Activated naive CD8-positive, alpha-beta T cell (primary cell): ENCODE data around the gene PIN1.
A peak's percentile ranks its signal among the peaks of the same experiment; 100 is the strongest.

Experiments
- H3K27ac Mint-ChIP-seq: one replicate; pipeline ENCODE4 v1.8.0; 2021; ENCODE audit warnings: mixed read lengths
- H3K27me3 Mint-ChIP-seq: one replicate; pipeline ENCODE4 v1.8.0; 2021; ENCODE audit warnings: mixed read lengths
- H3K36me3 Mint-ChIP-seq: one replicate; pipeline ENCODE4 v1.8.0; 2021; ENCODE audit warnings: mixed read lengths
- H3K4me1 Mint-ChIP-seq: one replicate; pipeline ENCODE4 v1.8.0; 2021; ENCODE audit warnings: low read depth, mixed read lengths
- H3K4me3 Mint-ChIP-seq: one replicate; pipeline ENCODE4 v1.8.0; 2021; ENCODE audit warnings: mild to moderate bottlenecking, mixed read lengths
- H3K9me3 Mint-ChIP-seq: one replicate; pipeline ENCODE4 v1.8.0; 2021; ENCODE audit warnings: low read depth, mixed read lengths

PIN1 gene

GRCh38 chr19:9857920-9858746 is 23.0 kb downstream of the PIN1 start:
- H3K27me3 Mint-ChIP-seq: no peaks in the 10 kb centered on the region
- H3K4me3 Mint-ChIP-seq: peak overlapping the region; percentile 87
- no peaks in the 10 kb centered on the region for H3K9me3 Mint-ChIP-seq
- peak overlapping the region; percentile 93 for H3K27ac Mint-ChIP-seq
- H3K36me3 Mint-ChIP-seq: peaks cover 3% of the 10 kb centered on the region
- peaks cover 82% of the 10 kb centered on the region for H3K4me1 Mint-ChIP-seq

DNA sequence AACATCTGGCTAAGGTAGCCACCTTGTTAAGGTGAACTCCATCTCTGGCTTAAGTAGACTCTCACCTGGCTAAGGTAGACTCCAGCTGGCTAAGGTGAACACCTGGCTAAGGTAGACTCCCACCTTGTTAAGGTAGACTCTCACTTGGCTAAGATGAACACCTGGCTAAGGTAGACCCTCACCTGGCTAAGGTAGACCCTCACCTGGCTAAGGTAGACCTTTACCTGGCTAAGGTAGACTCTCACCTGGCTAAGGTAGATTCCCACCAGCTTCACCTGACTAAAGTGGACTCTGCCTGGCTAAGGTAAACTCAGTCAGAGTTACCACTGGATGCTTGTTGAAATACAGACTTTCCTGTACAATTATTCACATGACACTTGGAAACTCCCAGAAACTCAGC is 23.6 kb downstream of the PIN1 start:
- H3K27me3 Mint-ChIP-seq: no peaks in the 10 kb centered on the region
- peak overlapping the region; percentile 87 for H3K4me3 Mint-ChIP-seq
- H3K4me1 Mint-ChIP-seq: peaks cover 83% of the 10 kb centered on the region
- H3K27ac Mint-ChIP-seq: no peak overlapping the region
- H3K9me3 Mint-ChIP-seq: no peaks in the 10 kb centered on the region
- H3K36me3 Mint-ChIP-seq: peaks cover 2% of the 10 kb centered on the region

- Mint-ChIP-seq H3K4me3 (no peak overlapping the region), H3K36me3 (no peaks in the 10 kb centered on the region), H3K27me3 (no peaks in the 10 kb centered on the region), H3K9me3 (no peaks in the 10 kb centered on the region), H3K4me1 (peaks cover 89% of the 10 kb centered on the region), H3K27ac (no peak overlapping the region)
Measured at GRCh38 chr19:9860407-9860806, 25.3 kb downstream of the PIN1 start.

DNA sequence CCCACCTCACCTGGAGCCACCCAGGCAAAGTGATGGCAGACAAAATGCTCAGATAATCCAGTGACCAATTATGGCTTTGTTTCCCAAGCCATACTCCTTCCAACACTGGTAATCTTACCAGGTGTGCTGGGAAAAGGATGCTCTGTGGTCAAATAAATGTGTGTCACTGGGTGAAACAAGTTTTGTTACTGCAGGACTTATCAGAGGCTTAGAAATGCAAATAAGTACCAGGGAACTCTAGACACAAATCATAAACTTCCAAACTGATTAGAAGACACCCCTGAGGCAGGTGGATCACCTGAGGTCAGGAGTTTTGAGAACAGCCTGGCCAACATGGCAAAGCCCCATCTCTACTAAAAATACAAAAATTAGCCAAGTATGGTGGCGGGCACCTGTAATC is 26.4 kb downstream of the PIN1 start:
- Mint-ChIP-seq H3K4me3 (no peak overlapping the region), H3K36me3 (no peaks in the 10 kb centered on the region), H3K27me3 (no peaks in the 10 kb centered on the region), H3K4me1 (peaks cover 91% of the 10 kb centered on the region), H3K27ac (no peak overlapping the region), H3K9me3 (no peaks in the 10 kb centered on the region)

GRCh38 chr19:9862938-9863337 is 27.8 kb downstream of the PIN1 start:
- Mint-ChIP-seq H3K4me1 (peaks cover 84% of the 10 kb centered on the region), H3K27ac (peak overlapping the region; percentile 88), H3K4me3 (peak overlapping the region; percentile 76), H3K27me3 (no peaks in the 10 kb centered on the region), H3K36me3 (no peaks in the 10 kb centered on the region), H3K9me3 (no peaks in the 10 kb centered on the region)

DNA sequence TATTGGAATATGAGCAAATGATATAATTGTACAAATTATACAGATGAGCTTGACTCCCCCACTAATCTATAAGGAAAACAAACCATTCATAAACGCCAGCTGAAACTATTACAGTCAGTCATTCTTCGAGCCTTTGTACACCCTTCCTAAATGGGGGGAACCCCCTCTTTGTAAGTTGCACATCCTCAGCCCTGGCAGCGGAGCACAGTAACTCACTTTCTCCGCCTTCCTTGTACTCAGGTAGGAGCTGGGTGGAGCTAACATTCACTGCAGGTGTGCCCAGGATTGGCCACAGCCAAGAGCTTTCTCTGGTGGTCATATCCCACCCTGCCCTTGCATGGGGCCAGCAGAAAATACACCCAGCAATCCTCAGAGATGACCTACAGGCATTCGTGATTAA is 28.6 kb downstream of the PIN1 start:
- Mint-ChIP-seq H3K27me3 (no peaks in the 10 kb centered on the region), H3K4me1 (peaks cover 76% of the 10 kb centered on the region), H3K4me3 (peak overlapping the region; percentile 76), H3K36me3 (no peaks in the 10 kb centered on the region), H3K27ac (peak overlapping the region; percentile 88), H3K9me3 (no peaks in the 10 kb centered on the region)

DNA sequence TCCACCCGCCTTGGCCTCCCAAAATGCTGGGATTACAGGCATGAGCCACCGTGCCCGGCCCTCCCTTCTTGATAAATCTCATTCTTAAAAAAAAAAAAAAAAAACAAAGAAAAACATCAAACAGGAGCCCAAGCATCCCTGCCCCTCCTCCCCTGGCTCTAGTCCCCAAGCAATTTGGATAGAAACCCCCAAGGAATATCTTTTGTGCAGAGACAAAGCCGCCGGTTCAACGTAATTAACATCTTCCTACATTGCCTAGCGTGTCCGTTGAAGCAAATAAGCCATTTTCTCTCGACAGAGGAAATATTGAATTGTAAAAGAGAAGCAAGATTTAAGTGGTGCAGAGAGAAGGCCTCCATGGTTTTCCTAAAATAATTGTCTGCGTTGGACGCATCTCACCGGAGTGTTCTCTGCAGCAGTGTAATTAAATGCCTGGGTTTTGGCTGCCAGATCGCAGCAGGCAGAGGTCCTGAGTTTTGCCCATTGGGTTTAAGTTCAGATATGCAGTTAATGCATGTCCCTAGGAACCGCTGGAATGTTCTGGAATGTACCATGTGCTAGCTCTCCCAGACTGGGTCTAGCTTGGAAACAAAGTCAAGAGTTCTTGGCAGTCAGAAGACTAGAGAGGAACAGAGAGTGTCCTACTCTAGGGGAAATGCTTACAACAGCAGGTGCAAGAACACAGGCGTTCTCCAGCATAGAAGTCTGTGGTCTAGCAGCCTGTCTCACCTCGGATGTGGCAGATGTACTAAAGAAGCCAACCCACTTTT is 30.8 kb downstream of the PIN1 start:
- H3K9me3 Mint-ChIP-seq: no peaks in the 10 kb centered on the region
- no peaks in the 10 kb centered on the region for H3K27me3 Mint-ChIP-seq
- peaks cover 58% of the 10 kb centered on the region for H3K4me1 Mint-ChIP-seq
- H3K36me3 Mint-ChIP-seq: no peaks in the 10 kb centered on the region
- H3K4me3 Mint-ChIP-seq: peak overlapping the region; percentile 35
- H3K27ac Mint-ChIP-seq: peak overlapping the region; percentile 58

GRCh38 chr19:9868983-9869617 is 34.0 kb downstream of the PIN1 start:
- Mint-ChIP-seq H3K4me1 (peaks cover 28% of the 10 kb centered on the region), H3K27me3 (no peaks in the 10 kb centered on the region), H3K36me3 (no peaks in the 10 kb centered on the region), H3K9me3 (no peaks in the 10 kb centered on the region), H3K27ac (no peak overlapping the region), H3K4me3 (no peak overlapping the region)

DNA sequence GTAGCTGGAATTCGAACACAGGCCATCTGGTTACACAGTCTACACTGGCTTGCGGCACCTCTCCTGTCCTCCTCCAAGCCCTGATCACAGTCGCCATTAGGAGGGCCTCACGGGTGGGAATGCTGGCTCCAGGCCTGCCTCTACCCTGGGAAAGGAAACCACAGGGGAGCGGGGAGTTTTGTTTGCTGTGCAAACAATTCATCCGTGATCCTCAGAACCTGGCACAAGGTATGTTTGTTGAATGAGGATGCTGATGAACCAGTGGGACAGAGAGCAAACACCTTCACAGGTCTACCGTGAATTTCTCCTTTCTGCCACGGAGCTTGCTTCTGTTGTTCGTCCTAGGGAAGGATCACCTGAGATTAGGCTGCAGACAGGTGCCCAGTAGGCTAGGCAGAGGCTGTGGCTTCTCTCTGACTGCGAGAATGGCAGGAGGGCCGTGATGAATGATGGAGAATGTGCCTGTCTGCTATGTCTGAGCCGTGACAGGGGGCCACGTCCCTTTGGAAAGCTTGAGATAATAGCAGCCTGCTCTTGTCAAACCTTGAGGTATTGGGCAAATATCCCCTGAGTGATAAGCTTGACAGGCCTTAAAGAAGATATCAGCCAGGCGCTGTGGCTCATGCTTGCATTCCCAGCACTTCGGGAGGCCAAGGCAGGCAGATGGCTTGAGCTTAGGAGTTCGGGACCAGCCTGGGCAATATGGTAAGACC is 36.7 kb downstream of the PIN1 start:
- no peaks in the 10 kb centered on the region for H3K36me3 Mint-ChIP-seq
- no peak overlapping the region for H3K4me3 Mint-ChIP-seq
- H3K27ac Mint-ChIP-seq: no peak overlapping the region
- H3K9me3 Mint-ChIP-seq: no peaks in the 10 kb centered on the region
- H3K4me1 Mint-ChIP-seq: peaks cover 5% of the 10 kb centered on the region
- H3K27me3 Mint-ChIP-seq: no peaks in the 10 kb centered on the region

DNA sequence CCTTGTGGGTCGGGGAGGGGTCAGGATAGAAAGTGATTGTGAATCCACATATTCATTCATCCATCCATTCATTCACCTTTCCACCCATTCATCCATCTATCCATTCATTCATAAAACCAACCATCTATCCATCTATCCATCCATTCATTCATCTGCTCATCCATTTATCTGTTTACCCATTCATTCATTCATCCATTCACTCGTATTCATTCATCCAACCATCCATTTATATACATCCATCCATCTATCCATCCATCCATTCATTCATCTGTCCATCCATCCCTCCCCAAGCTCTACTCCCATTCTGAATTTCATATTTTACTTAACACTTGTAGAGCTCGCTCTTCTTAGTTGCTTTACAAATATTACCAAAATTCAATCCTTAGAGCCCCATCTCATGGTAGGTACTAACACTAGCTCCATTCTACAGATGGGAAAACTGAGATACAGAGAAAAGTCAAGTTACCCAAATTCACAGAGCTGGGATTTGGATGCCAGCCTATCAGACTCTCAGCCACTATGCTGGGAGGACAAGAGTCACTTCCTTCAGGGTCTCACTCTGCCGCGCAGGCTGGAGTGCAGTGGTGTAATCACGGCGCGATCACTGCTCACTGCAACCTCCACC is 37.6 kb downstream of the PIN1 start:
- H3K27ac Mint-ChIP-seq: no peak overlapping the region
- H3K4me1 Mint-ChIP-seq: no peaks in the 10 kb centered on the region
- H3K9me3 Mint-ChIP-seq: no peaks in the 10 kb centered on the region
- H3K4me3 Mint-ChIP-seq: no peak overlapping the region
- H3K36me3 Mint-ChIP-seq: no peaks in the 10 kb centered on the region
- no peaks in the 10 kb centered on the region for H3K27me3 Mint-ChIP-seq

GRCh38 chr19:9875031-9875627 is 40.0 kb downstream of the PIN1 start:
- no peak overlapping the region for H3K27ac Mint-ChIP-seq
- no peak overlapping the region for H3K4me3 Mint-ChIP-seq
- H3K4me1 Mint-ChIP-seq: no peaks in the 10 kb centered on the region
- no peaks in the 10 kb centered on the region for H3K9me3 Mint-ChIP-seq
- H3K36me3 Mint-ChIP-seq: no peaks in the 10 kb centered on the region
- no peaks in the 10 kb centered on the region for H3K27me3 Mint-ChIP-seq

DNA sequence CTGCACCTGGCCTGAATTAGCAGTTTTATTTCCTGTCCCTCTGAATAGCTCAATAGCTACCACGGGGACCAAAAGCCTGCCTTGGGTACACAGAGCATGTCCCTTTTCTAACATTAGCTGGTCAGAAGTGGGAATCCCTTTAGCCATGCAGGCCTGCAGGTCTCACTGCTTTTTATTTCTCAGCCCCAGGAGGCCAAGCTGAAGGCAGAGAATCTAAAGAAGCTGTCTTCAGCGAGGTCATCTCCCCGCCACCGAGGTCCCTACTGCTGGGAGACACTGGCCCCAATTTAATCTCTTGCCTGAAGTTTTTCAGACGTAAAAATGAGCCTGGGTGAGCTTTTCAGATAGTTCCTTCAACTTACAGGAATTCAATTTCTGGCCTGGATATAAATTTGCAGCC is 40.7 kb downstream of the PIN1 start:
- Mint-ChIP-seq H3K9me3 (no peaks in the 10 kb centered on the region), H3K36me3 (no peaks in the 10 kb centered on the region), H3K4me3 (no peak overlapping the region), H3K27me3 (no peaks in the 10 kb centered on the region), H3K27ac (no peak overlapping the region), H3K4me1 (no peaks in the 10 kb centered on the region)

- no peaks in the 10 kb centered on the region for H3K4me1 Mint-ChIP-seq
- no peak overlapping the region for H3K27ac Mint-ChIP-seq
- no peaks in the 10 kb centered on the region for H3K27me3 Mint-ChIP-seq
- no peak overlapping the region for H3K4me3 Mint-ChIP-seq
- no peaks in the 10 kb centered on the region for H3K36me3 Mint-ChIP-seq
- H3K9me3 Mint-ChIP-seq: no peaks in the 10 kb centered on the region
Measured at GRCh38 chr19:9877780-9878510, 42.8 kb downstream of the PIN1 start.
